PC-3 (cell line): ENCODE data around the gene ADAM11.

Experiments
- EZH2 ChIP-seq: fragments of 300-600 bp; sonication (generic); IDR thresholded peaks from one replicate; pipeline ENCODE4 v1.6.1; 2017; ENCODE audit warnings: antibody characterized with exemption, mild to moderate bottlenecking, low read length; ENCODE audit not compliant: unreplicated experiment
- EZH2phosphoT487 ChIP-seq: fragments of 300-600 bp; sonication (generic); IDR thresholded peaks from 2 replicates; pipeline ENCODE4 v1.6.1; 2018; ENCODE audit warnings: mild to moderate bottlenecking, antibody characterized with exemption, low read length, borderline replicate concordance
- TF ChIP-seq, protein P1 (sequence below): fragments of 300-600 bp; sonication (generic); conservative IDR thresholded peaks from 2 replicates; pipeline ENCODE4 v1.5.1; 2017; ENCODE audit warnings: antibody characterized with exemption, low read depth, mild to moderate bottlenecking, low read length

DNA sequence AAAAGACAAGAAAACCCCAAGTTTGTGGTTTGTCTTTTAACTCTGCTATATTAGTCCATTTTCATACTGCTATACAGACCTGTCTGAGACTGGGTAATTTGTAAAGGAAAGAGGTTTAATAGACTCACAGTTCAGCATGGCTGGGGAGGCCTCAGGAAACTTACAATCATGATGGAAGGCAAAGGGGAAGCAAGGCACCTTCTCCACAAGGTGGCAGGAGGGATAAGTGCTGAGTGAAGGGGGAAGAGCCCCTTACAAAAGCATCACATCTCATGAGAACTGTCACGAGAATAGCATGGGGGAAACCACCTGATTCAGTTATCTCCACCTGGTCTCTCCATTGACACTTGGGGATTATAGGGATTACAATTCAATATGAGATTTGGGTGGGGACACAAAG, 13.5 kb upstream of the ADAM11 start:
- TF ChIP-seq, protein P1, sequence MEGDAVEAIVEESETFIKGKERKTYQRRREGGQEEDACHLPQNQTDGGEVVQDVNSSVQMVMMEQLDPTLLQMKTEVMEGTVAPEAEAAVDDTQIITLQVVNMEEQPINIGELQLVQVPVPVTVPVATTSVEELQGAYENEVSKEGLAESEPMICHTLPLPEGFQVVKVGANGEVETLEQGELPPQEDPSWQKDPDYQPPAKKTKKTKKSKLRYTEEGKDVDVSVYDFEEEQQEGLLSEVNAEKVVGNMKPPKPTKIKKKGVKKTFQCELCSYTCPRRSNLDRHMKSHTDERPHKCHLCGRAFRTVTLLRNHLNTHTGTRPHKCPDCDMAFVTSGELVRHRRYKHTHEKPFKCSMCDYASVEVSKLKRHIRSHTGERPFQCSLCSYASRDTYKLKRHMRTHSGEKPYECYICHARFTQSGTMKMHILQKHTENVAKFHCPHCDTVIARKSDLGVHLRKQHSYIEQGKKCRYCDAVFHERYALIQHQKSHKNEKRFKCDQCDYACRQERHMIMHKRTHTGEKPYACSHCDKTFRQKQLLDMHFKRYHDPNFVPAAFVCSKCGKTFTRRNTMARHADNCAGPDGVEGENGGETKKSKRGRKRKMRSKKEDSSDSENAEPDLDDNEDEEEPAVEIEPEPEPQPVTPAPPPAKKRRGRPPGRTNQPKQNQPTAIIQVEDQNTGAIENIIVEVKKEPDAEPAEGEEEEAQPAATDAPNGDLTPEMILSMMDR: peak; percentile 29; the same call in 1 of the 2 replicates
- TF ChIP-seq EZH2 (no peak), EZH2phosphoT487 (no peak)
